ENCODE measurements around the gene PTPRB. TPM values are rescaled to one million over a fixed set of nuclear protein-coding genes. Genes with fewer than 3 reads are reported as not detected.

Gene PTPRB
- total and polyA plus RNA-seq, 7 experiments from 2014 or later, result 0.16 to 0.24 TPM; not detected in 5

GRCh38 chr12:70618371-70618770 is 18.9 kb downstream of the PTPRB start:
- Mint-ChIP-seq H3K36me3 (no peaks in the 10 kb centered on the region), H3K27ac (no peak overlapping the region)

GRCh38 chr12:70617450-70617849 is 19.8 kb downstream of the PTPRB start:
- H3K4me3 Mint-ChIP-seq, result no peak overlapping the region
- H3K9me3 Mint-ChIP-seq, result no peaks in the 10 kb centered on the region
- H3K36me3 ChIP-seq (ENCODE audit: control insufficient read depth in 2 of 3, insufficient read depth in 3 of 3, low read length in 3 of 3), result no peaks in the 10 kb centered on the region
- CTCF ChIA-PET, result no interaction called here
- intact Hi-C loops (cut with micrococcal nuclease), result no loop called here
- no peaks in the 10 kb centered on the region for H3K4me1 Mint-ChIP-seq
- POLR2A ChIA-PET, result no interaction called here
- peaks cover 10 to 32% (median 21%) of the 10 kb centered on the region in 5 donors for H3K27me3 Mint-ChIP-seq
- no peak for ATAC-seq
- H3K4me1 ChIP-seq (ENCODE audit: control insufficient read depth in 2 of 2, insufficient read depth in 2 of 2, low read length in 2 of 2), result no peaks in the 10 kb centered on the region
- no peak for DNase-seq
- H3K36me3 Mint-ChIP-seq, result no peaks in the 10 kb centered on the region
- no peaks in the 10 kb centered on the region for H3K9me3 ChIP-seq (ENCODE audit: control insufficient read depth in 2 of 3, low read length in 3 of 3)
- H3K27ac Mint-ChIP-seq, result no peak overlapping the region
- no peak overlapping the region for H3K4me3 ChIP-seq (ENCODE audit: low read length)
- H3K27me3 ChIP-seq (ENCODE audit: control insufficient read depth in 2 of 2, insufficient read depth in 2 of 2, low read length in 2 of 2), result no peaks in the 10 kb centered on the region
- H3K27ac ChIP-seq (ENCODE audit: low read depth, low read length), result no peak overlapping the region

More at GRCh38 chr12:70618371-70618770, 18.9 kb downstream of the PTPRB start:
- Mint-ChIP-seq H3K9me3 (no peaks in the 10 kb centered on the region), H3K4me1 (no peaks in the 10 kb centered on the region), H3K4me3 (no peak overlapping the region), H3K27me3 (peaks cover 5 to 25% (median 15%) of the 10 kb centered on the region in 5 donors)
- ATAC-seq (no peak), DNase-seq (no peak)
- no peaks in the 10 kb centered on the region for H3K9me3 ChIP-seq (ENCODE audit: control insufficient read depth in 2 of 3, low read length in 3 of 3)
- CTCF ChIA-PET, result no interaction called here
- no peaks in the 10 kb centered on the region for H3K36me3 ChIP-seq (ENCODE audit: control insufficient read depth in 2 of 3, insufficient read depth in 3 of 3, low read length in 3 of 3)
- intact Hi-C loops (cut with micrococcal nuclease), result no loop called here
- no peaks in the 10 kb centered on the region for H3K27me3 ChIP-seq (ENCODE audit: control insufficient read depth in 2 of 2, insufficient read depth in 2 of 2, low read length in 2 of 2)
- H3K27ac ChIP-seq (ENCODE audit: low read depth, low read length), result no peak overlapping the region
- no peaks in the 10 kb centered on the region for H3K4me1 ChIP-seq (ENCODE audit: control insufficient read depth in 2 of 2, insufficient read depth in 2 of 2, low read length in 2 of 2)
- POLR2A ChIA-PET, result no interaction called here
- H3K4me3 ChIP-seq (ENCODE audit: low read length), result no peak overlapping the region

- H3K4me1 ChIP-seq (ENCODE audit: control insufficient read depth in 2 of 2, insufficient read depth in 2 of 2, low read length in 2 of 2), result no peaks in the 10 kb centered on the region
- intact Hi-C loops (cut with micrococcal nuclease), result no loop called here
- no peak overlapping the region for H3K4me3 Mint-ChIP-seq
- no peak overlapping the region for H3K4me3 ChIP-seq (ENCODE audit: low read length)
- peaks cover 0 to 4% (median 2%) of the 10 kb centered on the region in 7 donors for H3K4me1 Mint-ChIP-seq
- no peaks in the 10 kb centered on the region for H3K9me3 ChIP-seq (ENCODE audit: control insufficient read depth in 2 of 3, low read length in 3 of 3)
- CTCF ChIA-PET, result no interaction called here
- H3K27ac Mint-ChIP-seq, result no peak overlapping the region
- no peaks in the 10 kb centered on the region for H3K36me3 ChIP-seq (ENCODE audit: control insufficient read depth in 2 of 3, insufficient read depth in 3 of 3, low read length in 3 of 3)
- POLR2A ChIA-PET, result no interaction called here
- no peaks in the 10 kb centered on the region for H3K27me3 ChIP-seq (ENCODE audit: control insufficient read depth in 2 of 2, insufficient read depth in 2 of 2, low read length in 2 of 2)
- ATAC-seq, result no peak
- no peak overlapping the region for H3K27ac ChIP-seq (ENCODE audit: low read depth, low read length)
- H3K36me3 Mint-ChIP-seq, result no peaks in the 10 kb centered on the region
- peaks cover 0 to 3% (median 0%) of the 10 kb centered on the region in 11 donors for H3K9me3 Mint-ChIP-seq
- no peak for DNase-seq
- peaks cover 25 to 50% (median 27%) of the 10 kb centered on the region in 5 donors for H3K27me3 Mint-ChIP-seq
These were observed 21.9 kb downstream of the PTPRB start for GRCh38 chr12:70615174-70615866.

GRCh38 chr12:70609739-70610491 is 27.3 kb downstream of the PTPRB start:
- H3K36me3 ChIP-seq (ENCODE audit: control insufficient read depth in 2 of 3, insufficient read depth in 3 of 3, low read length in 3 of 3), result no peaks in the 10 kb centered on the region
- Mint-ChIP-seq H3K36me3 (no peaks in the 10 kb centered on the region), H3K27me3 (peaks cover 54 to 65% (median 59%) of the 10 kb centered on the region in 5 donors), H3K4me1 (peaks cover 0 to 14% (median 5%) of the 10 kb centered on the region in 7 donors), H3K9me3 (peaks cover 0 to 4% (median 0%) of the 10 kb centered on the region in 11 donors), H3K27ac (no peak overlapping the region), H3K4me3 (peak overlapping the region in 8 of 10 donors; percentile 5 to 67 (median 42))
- no peak overlapping the region for H3K27ac ChIP-seq (ENCODE audit: low read depth, low read length)
- peaks cover 0 to 5% of the 10 kb centered on the region in 2 donors for H3K27me3 ChIP-seq (ENCODE audit: control insufficient read depth in 2 of 2, insufficient read depth in 2 of 2, low read length in 2 of 2)
- intact Hi-C loops (cut with micrococcal nuclease), result no loop called here
- no peak overlapping the region for H3K4me3 ChIP-seq (ENCODE audit: low read length)
- ATAC-seq, result peak; percentile 46
- peak in 1 of 9 donors; percentile 19 for DNase-seq
- H3K4me1 ChIP-seq (ENCODE audit: control insufficient read depth in 2 of 2, insufficient read depth in 2 of 2, low read length in 2 of 2), result no peaks in the 10 kb centered on the region
- ChIA-PET POLR2A (no interaction called here), CTCF (no interaction called here)
- no peaks in the 10 kb centered on the region for H3K9me3 ChIP-seq (ENCODE audit: control insufficient read depth in 2 of 3, low read length in 3 of 3)

GRCh38 chr12:70609203-70609602 is 28.0 kb downstream of the PTPRB start:
- peaks cover 0 to 5% of the 10 kb centered on the region in 2 donors for H3K27me3 ChIP-seq (ENCODE audit: control insufficient read depth in 2 of 2, insufficient read depth in 2 of 2, low read length in 2 of 2)
- Mint-ChIP-seq H3K27me3 (peaks cover 55 to 62% (median 59%) of the 10 kb centered on the region in 5 donors), H3K27ac (no peak overlapping the region), H3K4me3 (peak overlapping the region in 4 of 10 donors; percentile 26 to 49 (median 30)), H3K4me1 (peaks cover 0 to 14% (median 5%) of the 10 kb centered on the region in 7 donors), H3K36me3 (no peaks in the 10 kb centered on the region), H3K9me3 (peaks cover 0 to 4% (median 0%) of the 10 kb centered on the region in 11 donors)
- no peaks in the 10 kb centered on the region for H3K4me1 ChIP-seq (ENCODE audit: control insufficient read depth in 2 of 2, insufficient read depth in 2 of 2, low read length in 2 of 2)
- H3K9me3 ChIP-seq (ENCODE audit: control insufficient read depth in 2 of 3, low read length in 3 of 3), result no peaks in the 10 kb centered on the region
- CTCF ChIA-PET, result no interaction called here
- no peak overlapping the region for H3K27ac ChIP-seq (ENCODE audit: low read depth, low read length)
- intact Hi-C loops (cut with micrococcal nuclease), result no loop called here
- no peak for DNase-seq
- no peak overlapping the region for H3K4me3 ChIP-seq (ENCODE audit: low read length)
- ATAC-seq, result no peak
- H3K36me3 ChIP-seq (ENCODE audit: control insufficient read depth in 2 of 3, insufficient read depth in 3 of 3, low read length in 3 of 3), result no peaks in the 10 kb centered on the region
- POLR2A ChIA-PET, result no interaction called here

- ATAC-seq (no peak), DNase-seq (no peak)
- intact Hi-C loops (cut with micrococcal nuclease), result no loop called here
- H3K27me3 Mint-ChIP-seq, result peaks cover 47 to 59% (median 52%) of the 10 kb centered on the region in 5 donors
- Histone ChIP-seq H3K4me1 (ENCODE audit: control insufficient read depth in 2 of 2, insufficient read depth in 2 of 2, low read length in 2 of 2) (no peaks in the 10 kb centered on the region), H3K27me3 (ENCODE audit: control insufficient read depth in 2 of 2, insufficient read depth in 2 of 2, low read length in 2 of 2) (peaks cover 0 to 5% of the 10 kb centered on the region in 2 donors), H3K27ac (ENCODE audit: low read depth, low read length) (no peak overlapping the region), H3K4me3 (ENCODE audit: low read length) (no peak overlapping the region), H3K36me3 (ENCODE audit: control insufficient read depth in 2 of 3, insufficient read depth in 3 of 3, low read length in 3 of 3) (no peaks in the 10 kb centered on the region), H3K9me3 (ENCODE audit: control insufficient read depth in 2 of 3, low read length in 3 of 3) (no peaks in the 10 kb centered on the region)
- ChIA-PET CTCF (no interaction called here), POLR2A (no interaction called here)
- H3K4me3 Mint-ChIP-seq, result no peak overlapping the region
- peaks cover 0 to 4% (median 0%) of the 10 kb centered on the region in 11 donors for H3K9me3 Mint-ChIP-seq
- no peaks in the 10 kb centered on the region for H3K36me3 Mint-ChIP-seq
- H3K27ac Mint-ChIP-seq, result no peak overlapping the region
- H3K4me1 Mint-ChIP-seq, result peaks cover 0 to 14% (median 5%) of the 10 kb centered on the region in 7 donors
These were observed 29.0 kb downstream of the PTPRB start for GRCh38 chr12:70608184-70608583.
